Central memory CD8-positive, alpha-beta T cell (primary cell): Measurements from ENCODE around the gene SELENON.
A peak's percentile ranks its signal among the peaks of the same experiment; 100 is the strongest.

ENCODE experiments used
- ATAC-seq: fragments of 150-1000 bp; cut with Tn5 transposase; replicated peaks from 2 replicates; pipeline ENCODE4 v1.10.0; 2022; ENCODE audit warnings: mild to moderate bottlenecking, moderate FRiP score, moderate number of reproducible peaks; ENCODE audit not compliant: poor library complexity, severe bottlenecking; ENCODE audit errors: extremely low read depth
- DNase-seq, 2 donors: peaks; one replicate each; pipeline ENCODE4 v3.0.0; 2021; ENCODE audit warnings: low spot score in 2 of 2
- H3K27ac Mint-ChIP-seq: one replicate; pipeline ENCODE4 v1.8.0; 2022; ENCODE audit warnings: low read depth, mild to moderate bottlenecking, moderate library complexity, mixed read lengths
- H3K27me3 Mint-ChIP-seq: one replicate; pipeline ENCODE4 v1.8.0; 2022; ENCODE audit warnings: mixed read lengths
- H3K36me3 Mint-ChIP-seq: one replicate; pipeline ENCODE4 v1.8.0; 2022; ENCODE audit warnings: mild to moderate bottlenecking, moderate library complexity, mixed read lengths; ENCODE audit not compliant: insufficient read depth
- H3K4me1 Mint-ChIP-seq: one replicate; pipeline ENCODE4 v1.8.0; 2022; ENCODE audit warnings: mixed read lengths
- H3K4me3 Mint-ChIP-seq: one replicate; pipeline ENCODE4 v1.8.0; 2022; ENCODE audit warnings: mild to moderate bottlenecking, moderate library complexity, mixed read lengths
- H3K9me3 Mint-ChIP-seq: one replicate; pipeline ENCODE4 v1.8.0; 2022; ENCODE audit warnings: mixed read lengths

Gene SELENON

GRCh38 chr1:25820247-25821111 is 20.5 kb downstream of the SELENON start:
- H3K4me1 Mint-ChIP-seq, result peaks cover 33% of the 10 kb centered on the region
- H3K27me3 Mint-ChIP-seq, result no peaks in the 10 kb centered on the region
- H3K4me3 Mint-ChIP-seq, result peak overlapping the region; percentile 87
- ATAC-seq (peak; percentile 82), DNase-seq (peak; percentile 58 to 64)
- peak overlapping the region; percentile 96 for H3K27ac Mint-ChIP-seq
- no peaks in the 10 kb centered on the region for H3K9me3 Mint-ChIP-seq
- peaks cover 25% of the 10 kb centered on the region for H3K36me3 Mint-ChIP-seq

- Mint-ChIP-seq H3K27ac (peak overlapping the region; percentile 96), H3K4me3 (peak overlapping the region; percentile 87), H3K4me1 (peaks cover 33% of the 10 kb centered on the region)
Measured at GRCh38 chr1:25821112-25821476, 21.1 kb downstream of the SELENON start.

GRCh38 chr1:25821630-25822091 is 21.7 kb downstream of the SELENON start:
- no peak overlapping the region for H3K27ac Mint-ChIP-seq
- ATAC-seq (no peak), DNase-seq (no peak)
- H3K36me3 Mint-ChIP-seq, result peaks cover 30% of the 10 kb centered on the region
- no peaks in the 10 kb centered on the region for H3K9me3 Mint-ChIP-seq
- peak overlapping the region; percentile 87 for H3K4me3 Mint-ChIP-seq
- peaks cover 33% of the 10 kb centered on the region for H3K4me1 Mint-ChIP-seq
- H3K27me3 Mint-ChIP-seq, result no peaks in the 10 kb centered on the region

More at GRCh38 chr1:25821112-25821476, 21.1 kb downstream of the SELENON start:
- H3K27me3 Mint-ChIP-seq, result no peaks in the 10 kb centered on the region
- ATAC-seq (no peak), DNase-seq (no peak)
- no peaks in the 10 kb centered on the region for H3K9me3 Mint-ChIP-seq
- H3K36me3 Mint-ChIP-seq, result peaks cover 27% of the 10 kb centered on the region

- ATAC-seq, result no peak
- H3K9me3 Mint-ChIP-seq, result no peaks in the 10 kb centered on the region
- no peak overlapping the region for H3K4me3 Mint-ChIP-seq
Measured at GRCh38 chr1:25825605-25826004, 25.6 kb downstream of the SELENON start.

GRCh38 chr1:25826571-25826970 is 26.6 kb downstream of the SELENON start:
- no peak overlapping the region for H3K4me3 Mint-ChIP-seq
- ATAC-seq (no peak), DNase-seq (no peak)
- H3K9me3 Mint-ChIP-seq, result no peaks in the 10 kb centered on the region
- H3K27ac Mint-ChIP-seq, result no peak overlapping the region
- peaks cover 46% of the 10 kb centered on the region for H3K36me3 Mint-ChIP-seq
- peaks cover 4% of the 10 kb centered on the region for H3K4me1 Mint-ChIP-seq
- H3K27me3 Mint-ChIP-seq, result no peaks in the 10 kb centered on the region

More at GRCh38 chr1:25825605-25826004, 25.6 kb downstream of the SELENON start:
- Mint-ChIP-seq H3K4me1 (peaks cover 14% of the 10 kb centered on the region), H3K27me3 (no peaks in the 10 kb centered on the region), H3K36me3 (peaks cover 40% of the 10 kb centered on the region), H3K27ac (no peak overlapping the region)
- no peak for DNase-seq

GRCh38 chr1:25828491-25828890 is 28.5 kb downstream of the SELENON start:
- no peaks in the 10 kb centered on the region for H3K27me3 Mint-ChIP-seq
- H3K36me3 Mint-ChIP-seq, result peaks cover 57% of the 10 kb centered on the region
- no peak for ATAC-seq
- H3K27ac Mint-ChIP-seq, result no peak overlapping the region
- DNase-seq, result no peak
- no peaks in the 10 kb centered on the region for H3K4me1 Mint-ChIP-seq
- H3K9me3 Mint-ChIP-seq, result no peaks in the 10 kb centered on the region
- H3K4me3 Mint-ChIP-seq, result no peak overlapping the region

- no peak for ATAC-seq
- Mint-ChIP-seq H3K4me3 (no peak overlapping the region), H3K9me3 (no peaks in the 10 kb centered on the region), H3K27ac (no peak overlapping the region), H3K4me1 (no peaks in the 10 kb centered on the region), H3K27me3 (no peaks in the 10 kb centered on the region), H3K36me3 (peaks cover 57% of the 10 kb centered on the region)
- no peak for DNase-seq
Measured at GRCh38 chr1:25829046-25829445, 29.1 kb downstream of the SELENON start.

GRCh38 chr1:25831569-25832196 is 31.7 kb downstream of the SELENON start:
- H3K4me1 Mint-ChIP-seq, result no peaks in the 10 kb centered on the region
- no peaks in the 10 kb centered on the region for H3K27me3 Mint-ChIP-seq
- no peak overlapping the region for H3K27ac Mint-ChIP-seq
- DNase-seq (no peak), ATAC-seq (no peak)
- H3K4me3 Mint-ChIP-seq, result no peak overlapping the region
- H3K36me3 Mint-ChIP-seq, result peaks cover 54% of the 10 kb centered on the region
- H3K9me3 Mint-ChIP-seq, result no peaks in the 10 kb centered on the region

- Mint-ChIP-seq H3K9me3 (no peaks in the 10 kb centered on the region), H3K36me3 (peaks cover 52% of the 10 kb centered on the region), H3K4me3 (no peak overlapping the region), H3K4me1 (no peaks in the 10 kb centered on the region), H3K27ac (no peak overlapping the region), H3K27me3 (no peaks in the 10 kb centered on the region)
- DNase-seq (no peak), ATAC-seq (no peak)
Measured at GRCh38 chr1:25832336-25833037, 32.5 kb downstream of the SELENON start.

GRCh38 chr1:25833158-25833557 is 33.2 kb downstream of the SELENON start:
- no peaks in the 10 kb centered on the region for H3K27me3 Mint-ChIP-seq
- peaks cover 51% of the 10 kb centered on the region for H3K36me3 Mint-ChIP-seq
- no peak overlapping the region for H3K4me3 Mint-ChIP-seq
- H3K9me3 Mint-ChIP-seq, result no peaks in the 10 kb centered on the region
- H3K4me1 Mint-ChIP-seq, result no peaks in the 10 kb centered on the region
- H3K27ac Mint-ChIP-seq, result no peak overlapping the region
- ATAC-seq (no peak), DNase-seq (no peak)

GRCh38 chr1:25834894-25835293 is 34.9 kb downstream of the SELENON start:
- no peak overlapping the region for H3K4me3 Mint-ChIP-seq

GRCh38 chr1:25836695-25837094 is 36.7 kb downstream of the SELENON start:
- Mint-ChIP-seq H3K4me3 (no peak overlapping the region), H3K27ac (no peak overlapping the region), H3K36me3 (peaks cover 19% of the 10 kb centered on the region), H3K4me1 (no peaks in the 10 kb centered on the region), H3K9me3 (no peaks in the 10 kb centered on the region), H3K27me3 (no peaks in the 10 kb centered on the region)
- ATAC-seq (no peak), DNase-seq (no peak)

More at GRCh38 chr1:25834894-25835293, 34.9 kb downstream of the SELENON start:
- Mint-ChIP-seq H3K36me3 (peaks cover 35% of the 10 kb centered on the region), H3K4me1 (no peaks in the 10 kb centered on the region), H3K27me3 (no peaks in the 10 kb centered on the region), H3K27ac (no peak overlapping the region), H3K9me3 (no peaks in the 10 kb centered on the region)
- ATAC-seq, result no peak
- DNase-seq, result no peak
